Mesenchymal stem cell (in vitro differentiated cells and primary cell): ENCODE data around the gene NAV2.

Source experiments
- DNase-seq: peaks from one replicate; pipeline ENCODE4 v3.0.0-alpha.2; 2013
- H2AFZ ChIP-seq: one replicate; pipeline ENCODE4 v1.6.1; 2013; ENCODE audit warnings: low read depth, mild to moderate bottlenecking, control low read depth, inconsistent platforms, low read length, moderate library complexity
- H2AK5ac ChIP-seq: 2 replicates; pipeline ENCODE4 v1.6.1; 2013; ENCODE audit warnings: low read length, moderate library complexity, mild to moderate bottlenecking, inconsistent platforms; ENCODE audit not compliant: severe bottlenecking
- H2BK120ac ChIP-seq: one replicate; pipeline ENCODE4 v1.6.1; 2013; ENCODE audit warnings: low read depth, mild to moderate bottlenecking, inconsistent platforms, low read length, moderate library complexity
- H2BK12ac ChIP-seq, 2 experiments: one replicate each; pipeline ENCODE4 v1.6.1; 2013; ENCODE audit warnings: inconsistent platforms in 2 of 2, low read length in 2 of 2, mild to moderate bottlenecking in 2 of 2, moderate library complexity in 2 of 2, control low read depth in 1 of 2
- H2BK15ac ChIP-seq: one replicate; pipeline ENCODE4 v1.6.1; 2013; ENCODE audit warnings: mild to moderate bottlenecking, low read depth, inconsistent platforms; ENCODE audit not compliant: poor library complexity, severe bottlenecking
- H2BK5ac ChIP-seq: 2 replicates; pipeline ENCODE4 v1.6.1; 2013; ENCODE audit warnings: low read depth, mild to moderate bottlenecking, low read length, control low read depth, inconsistent platforms; ENCODE audit not compliant: poor library complexity, severe bottlenecking
- H3K14ac ChIP-seq, 2 experiments: one replicate each; pipeline ENCODE4 v1.6.1; 2013; ENCODE audit warnings: inconsistent platforms in 2 of 2, low read length in 2 of 2, control low read depth in 1 of 2, mild to moderate bottlenecking in 1 of 2, moderate library complexity in 1 of 2
- H3K18ac ChIP-seq, 2 experiments: one replicate each; pipeline ENCODE4 v1.6.1; 2013; ENCODE audit warnings: inconsistent platforms in 2 of 2, low read length in 2 of 2, control low read depth in 1 of 2, low read depth in 1 of 2, mild to moderate bottlenecking in 1 of 2
- H3K23ac ChIP-seq, 2 experiments: one replicate each; pipeline ENCODE4 v1.6.1; 2013; ENCODE audit warnings: inconsistent platforms in 2 of 2, low read length in 2 of 2, mild to moderate bottlenecking in 2 of 2, moderate library complexity in 2 of 2, control low read depth in 1 of 2
- H3K27ac ChIP-seq: 2 replicates; pipeline ENCODE4 v1.5.1; 2013; ENCODE audit warnings: mild to moderate bottlenecking, moderate library complexity, low read length, control low read depth, inconsistent platforms; ENCODE audit not compliant: poor library complexity, severe bottlenecking
- H3K27me3 ChIP-seq, 2 experiments: 2 replicates each; pipeline versions ENCODE4 v1.6.1 to v1.7.0; 2013; ENCODE audit warnings: low read length in 2 of 2, mild to moderate bottlenecking in 2 of 2, moderate library complexity in 2 of 2, control low read depth in 1 of 2, inconsistent platforms in 1 of 2; ENCODE audit not compliant: control insufficient read depth in 1 of 2, insufficient read depth in 1 of 2
- H3K36me3 ChIP-seq, 2 experiments: 2 replicates each; pipeline versions ENCODE4 v1.6.1 to v1.7.0; 2013; ENCODE audit warnings: low read length in 2 of 2, control low read depth in 1 of 2, inconsistent platforms in 1 of 2, low read depth in 1 of 2, mild to moderate bottlenecking in 1 of 2; ENCODE audit not compliant: insufficient read depth in 2 of 2, control insufficient read depth in 1 of 2
- H3K4ac ChIP-seq, 2 experiments: one replicate each; pipeline ENCODE4 v1.6.1; 2013; ENCODE audit warnings: inconsistent platforms in 2 of 2, low read length in 2 of 2, mild to moderate bottlenecking in 2 of 2, moderate library complexity in 2 of 2, control low read depth in 1 of 2, low read depth in 1 of 2
- H3K4me1 ChIP-seq: 2 replicates; pipeline ENCODE4 v1.6.1; 2013; ENCODE audit warnings: low read depth, low read length, control low read depth; ENCODE audit not compliant: control insufficient read depth, insufficient read depth
- H3K4me2 ChIP-seq: 2 replicates; pipeline ENCODE4 v1.6.1; 2013; ENCODE audit warnings: low read length, mild to moderate bottlenecking, inconsistent platforms; ENCODE audit not compliant: poor library complexity, severe bottlenecking
- H3K4me3 ChIP-seq, 2 experiments: 2 replicates each; pipeline versions ENCODE4 v1.5.1 to v1.7.0; 2013; ENCODE audit warnings: low read length in 2 of 2, mild to moderate bottlenecking in 2 of 2, control low read depth in 1 of 2, low read depth in 1 of 2; ENCODE audit not compliant: insufficient read depth in 1 of 2
- H3K79me1 ChIP-seq: replicated peaks from 2 replicates; pipeline ENCODE4 v1.6.1; 2013; ENCODE audit warnings: mild to moderate bottlenecking, control low read depth, low read length, inconsistent platforms; ENCODE audit not compliant: poor library complexity, severe bottlenecking
- H3K9ac ChIP-seq: 2 replicates; pipeline ENCODE4 v1.7.0; 2013; ENCODE audit warnings: mild to moderate bottlenecking, low read length, moderate library complexity
- H3K9me3 ChIP-seq: 2 replicates; pipeline ENCODE4 v1.7.0; 2013; ENCODE audit warnings: mild to moderate bottlenecking, low read length; ENCODE audit not compliant: control insufficient read depth
- H4K8ac ChIP-seq: one replicate; pipeline ENCODE4 v1.6.1; 2013; ENCODE audit warnings: inconsistent platforms, mild to moderate bottlenecking, low read length, moderate library complexity
- H4K91ac ChIP-seq: one replicate; pipeline ENCODE4 v1.6.1; 2013; ENCODE audit warnings: mild to moderate bottlenecking, low read length, inconsistent platforms
- WGBS: methylation state at CpG from one replicate; pipeline ENCODE4 v1.1.7; 2013; ENCODE audit warnings: mixed read lengths; 5-methylcytosine and 5-hydroxymethylcytosine counted together

The NAV2 gene

DNA sequence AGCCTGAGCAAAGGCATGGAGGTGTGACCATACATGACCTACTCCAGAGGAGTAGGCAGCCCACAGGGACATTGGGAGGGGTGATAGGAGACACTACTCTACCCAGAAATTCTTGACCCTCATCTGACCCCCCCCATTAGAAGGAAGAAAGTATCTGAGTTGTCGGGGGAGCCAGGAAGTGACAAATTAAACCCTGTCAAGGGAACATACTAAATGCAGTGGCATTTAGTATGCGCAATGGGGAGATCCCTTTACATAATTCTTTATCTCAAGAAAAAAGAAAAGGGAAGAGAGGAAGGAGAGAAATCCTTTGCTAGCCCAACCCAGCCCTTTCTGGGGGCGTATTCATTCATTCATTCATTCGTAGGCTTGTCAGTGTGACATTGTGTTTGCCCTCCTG lies 58.8 kb downstream of the NAV2 start:
- Histone ChIP-seq H3K27ac (no peak overlapping the region), H2AFZ (no peak overlapping the region), H3K4me3 (no peak overlapping the region), H2BK5ac (no peak overlapping the region), H4K91ac (no peak overlapping the region), H3K23ac (no peak overlapping the region), H3K27me3 (no peaks in the 10 kb centered on the region), H2BK120ac (no peak overlapping the region), H3K4me1 (peaks cover 10% of the 10 kb centered on the region), H3K36me3 (peaks cover 0 to 15% of the 10 kb centered on the region in 2 experiments), H3K4ac (no peak overlapping the region), H3K18ac (no peak overlapping the region), H3K4me2 (no peak overlapping the region), H3K9me3 (no peaks in the 10 kb centered on the region), H3K9ac (no peak overlapping the region), H3K14ac (no peak overlapping the region), H4K8ac (no peak overlapping the region), H3K79me1 (peaks cover 26% of the 10 kb centered on the region), H2BK15ac (no peak overlapping the region), H2BK12ac (no peak overlapping the region), H2AK5ac (no peak overlapping the region)
- DNase-seq: no peak
- 87% methylated on average over 3 of the region's 4 CpGs for WGBS

DNA sequence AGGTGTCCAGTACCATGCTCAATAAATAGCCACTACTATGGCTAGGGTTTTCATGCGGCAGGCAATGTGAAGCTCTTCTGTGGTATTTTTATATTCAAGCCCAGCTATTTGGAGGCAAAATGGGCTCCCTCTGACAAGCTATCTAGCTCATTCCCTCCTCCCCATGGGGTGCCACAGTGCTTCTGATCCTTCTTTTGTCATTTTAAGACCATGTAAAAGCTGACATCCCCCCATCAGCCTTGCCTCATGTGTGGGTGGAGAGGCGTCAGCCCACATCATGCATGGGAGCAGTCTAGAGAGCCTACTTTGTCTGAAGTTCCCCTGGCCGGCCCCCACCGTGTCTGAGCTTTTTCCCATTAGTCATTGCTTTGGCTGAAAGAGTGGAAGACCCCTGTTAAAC lies 59.8 kb downstream of the NAV2 start:
- 46% methylated on average over 4 of the region's 4 CpGs for WGBS
- H2AK5ac ChIP-seq: no peak overlapping the region
- H3K18ac ChIP-seq: no peak overlapping the region
- no peak overlapping the region for H3K27ac ChIP-seq
- no peak overlapping the region for H4K8ac ChIP-seq
- no peak overlapping the region for H2BK15ac ChIP-seq
- peaks cover 11% of the 10 kb centered on the region for H3K4me1 ChIP-seq
- no peak overlapping the region for H4K91ac ChIP-seq
- no peak overlapping the region for H3K9ac ChIP-seq
- H3K27me3 ChIP-seq: no peaks in the 10 kb centered on the region
- H3K14ac ChIP-seq: no peak overlapping the region
- no peak overlapping the region for H3K4me2 ChIP-seq
- H2AFZ ChIP-seq: no peak overlapping the region
- H3K9me3 ChIP-seq: no peaks in the 10 kb centered on the region
- H2BK5ac ChIP-seq: no peak overlapping the region
- no peak overlapping the region for H3K4me3 ChIP-seq
- peaks cover 0 to 15% of the 10 kb centered on the region in 2 experiments for H3K36me3 ChIP-seq
- no peak overlapping the region for H3K23ac ChIP-seq
- DNase-seq: no peak
- H2BK120ac ChIP-seq: no peak overlapping the region
- peaks cover 25% of the 10 kb centered on the region for H3K79me1 ChIP-seq
- no peak overlapping the region for H3K4ac ChIP-seq
- H2BK12ac ChIP-seq: no peak overlapping the region

GRCh38 chr11:19774329-19774728 lies 61.7 kb downstream of the NAV2 start:
- Histone ChIP-seq H3K18ac (no peak overlapping the region), H3K4ac (no peak overlapping the region), H3K79me1 (peaks cover 21% of the 10 kb centered on the region), H2BK15ac (no peak overlapping the region), H2AK5ac (no peak overlapping the region), H3K27ac (no peak overlapping the region), H2BK5ac (no peak overlapping the region), H3K14ac (no peak overlapping the region), H3K27me3 (no peaks in the 10 kb centered on the region), H3K4me1 (peaks cover 13% of the 10 kb centered on the region), H3K9ac (no peak overlapping the region), H3K4me3 (no peak overlapping the region), H3K4me2 (no peak overlapping the region), H3K9me3 (no peaks in the 10 kb centered on the region), H2BK12ac (no peak overlapping the region), H2AFZ (no peak overlapping the region), H2BK120ac (no peak overlapping the region), H4K91ac (no peak overlapping the region), H3K36me3 (peaks cover 0 to 11% of the 10 kb centered on the region in 2 experiments), H4K8ac (no peak overlapping the region), H3K23ac (no peak overlapping the region)
- no CpG with 5 or more reads among the region's 3 CpGs for WGBS
- DNase-seq: no peak

DNA sequence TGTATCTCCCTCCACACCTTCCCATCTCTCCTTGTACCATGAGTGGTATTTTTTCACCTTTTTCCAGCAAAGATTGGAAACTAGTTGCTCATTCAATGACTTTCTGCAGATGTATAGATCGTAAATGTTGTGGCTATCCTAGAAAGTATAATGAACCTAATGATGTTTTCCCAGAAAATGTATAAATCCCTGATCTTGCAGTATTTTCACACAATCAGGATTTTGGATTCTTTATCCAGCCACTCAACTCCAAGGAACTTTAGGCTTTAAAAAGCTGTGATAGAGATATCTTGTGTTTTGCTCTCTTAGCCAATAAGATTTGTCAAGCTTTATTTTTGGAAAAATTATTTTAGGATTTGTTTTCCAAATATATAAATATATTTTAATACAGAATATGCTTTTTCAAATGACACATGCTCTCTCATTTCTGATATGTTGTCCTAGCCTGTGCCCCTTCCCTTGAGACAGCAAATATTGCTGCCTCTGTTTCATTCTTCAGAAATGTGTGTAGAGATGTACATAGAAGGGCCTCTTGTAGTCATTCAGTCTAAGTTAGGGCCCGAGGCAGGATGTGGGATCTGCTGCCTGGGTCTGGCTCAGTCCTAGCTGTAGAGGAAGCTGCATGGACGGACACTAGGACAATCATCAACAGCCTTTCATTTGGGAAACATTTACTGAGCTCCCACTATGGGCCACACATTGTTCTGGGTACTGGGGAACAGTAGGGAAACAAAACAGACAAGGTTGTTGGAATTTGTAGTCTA lies 62.4 kb downstream of the NAV2 start:
- H2AK5ac ChIP-seq: no peak overlapping the region
- no peaks in the 10 kb centered on the region for H3K9me3 ChIP-seq
- H3K4me3 ChIP-seq: no peak overlapping the region
- no peak overlapping the region for H2BK12ac ChIP-seq
- peaks cover 0 to 11% of the 10 kb centered on the region in 2 experiments for H3K36me3 ChIP-seq
- H3K9ac ChIP-seq: no peak overlapping the region
- no peaks in the 10 kb centered on the region for H3K27me3 ChIP-seq
- H3K14ac ChIP-seq: no peak overlapping the region
- no peak overlapping the region for H2BK5ac ChIP-seq
- H3K23ac ChIP-seq: no peak overlapping the region
- no peak overlapping the region for H2BK15ac ChIP-seq
- WGBS: 61% methylated on average over 2 of the region's 3 CpGs
- no peak overlapping the region for H3K27ac ChIP-seq
- H3K4me1 ChIP-seq: peaks cover 12% of the 10 kb centered on the region
- peaks cover 21% of the 10 kb centered on the region for H3K79me1 ChIP-seq
- no peak for DNase-seq
- no peak overlapping the region for H4K8ac ChIP-seq
- no peak overlapping the region for H3K4me2 ChIP-seq
- H3K18ac ChIP-seq: no peak overlapping the region
- H4K91ac ChIP-seq: no peak overlapping the region
- H2BK120ac ChIP-seq: no peak overlapping the region
- no peak overlapping the region for H2AFZ ChIP-seq
- H3K4ac ChIP-seq: no peak overlapping the region
